Left lung (tissue), 10 donors: Measurements from ENCODE around the gene TAS1R2. TPM values are rescaled to one million over a fixed set of nuclear protein-coding genes. Genes with fewer than 3 reads are reported as not detected.
A peak's percentile ranks its signal among the peaks of the same experiment; 100 is the strongest.

Experiments used
- ATAC-seq: fragments of 200-7000 bp; cut with Tn5 transposase; one replicate; pipeline ENCODE4 v1.9.1; 2020; ENCODE audit warnings: moderate library complexity
- DNase-seq, 4 donors: peaks; one replicate each; pipeline ENCODE4 v3.0.0-alpha.2; 2013 to 2020
- H3K27ac ChIP-seq, 2 donors: fragments of 200-600 bp; sonication (generic) in 1 of 2; one replicate each; pipeline versions ENCODE4 v1.5.0 to v1.8.0; 2020 to 2021
- H3K27me3 ChIP-seq, 2 donors: fragments of 200-600 bp; sonication (generic) in 1 of 2; one replicate each; pipeline versions ENCODE4 v1.5.0 to v1.8.0; 2020 to 2021
- H3K36me3 ChIP-seq, 2 donors: fragments of 200-600 bp; sonication (generic) in 1 of 2; one replicate each; pipeline versions ENCODE4 v1.5.0 to v1.8.0; 2020 to 2021
- H3K4me1 ChIP-seq, 2 donors: fragments of 200-600 bp; one replicate each; pipeline ENCODE4 v1.8.0; 2021
- H3K4me3 ChIP-seq, 2 donors: fragments of 200-600 bp; sonication (generic) in 1 of 2; one replicate each; pipeline versions ENCODE4 v1.5.0 to v1.8.0; 2020 to 2021; ENCODE audit warnings: mild to moderate bottlenecking in 1 of 2
- H3K9me3 ChIP-seq, 2 donors: fragments of 200-600 bp; sonication (generic) in 1 of 2; one replicate each; pipeline versions ENCODE4 v1.5.0 to v1.8.0; 2020 to 2021
- intact Hi-C, 2 donors: fragments of 100-400 bp; cut with DNase I; formaldehyde crosslinking; loops; one replicate each; pipeline versions ENCODE4 v1.11.2 to v1.14.2; 2022
- polyA plus RNA-seq, 6 donors: library from polyadenylated mRNA; unstranded; fragments of 120-200 nt; gene quantifications; one replicate each; pipeline ENCODE4 v1.2.1, GENCODE V29; 2013; ENCODE audit not compliant: insufficient read length in 6 of 6
- total RNA-seq, 2 donors: library from RNA; stranded (reverse); fragmentation: NEBNext Ultra II Directional; extraction: Animal tissue kit (Norgen Biotek cat#: 25700); gene quantifications; one replicate each; pipeline ENCODE4 v1.2.1, GENCODE V29; 2021
- TF ChIP-seq, protein P1 (sequence below), 2 donors: fragments of 200-600 bp; sonication (generic) in 1 of 2; IDR thresholded peaks; one replicate each; pipeline versions ENCODE4 v1.5.0 to v1.8.0; 2021; ENCODE audit warnings: antibody characterized with exemption in 2 of 2
- donor health status: DM: no; HTN: yes; CAD: no.
- donor health status: DM: no; HTN: no; CAD: no.

The TAS1R2 gene
- total and polyA plus RNA-seq, 8 donors: not detected

DNA sequence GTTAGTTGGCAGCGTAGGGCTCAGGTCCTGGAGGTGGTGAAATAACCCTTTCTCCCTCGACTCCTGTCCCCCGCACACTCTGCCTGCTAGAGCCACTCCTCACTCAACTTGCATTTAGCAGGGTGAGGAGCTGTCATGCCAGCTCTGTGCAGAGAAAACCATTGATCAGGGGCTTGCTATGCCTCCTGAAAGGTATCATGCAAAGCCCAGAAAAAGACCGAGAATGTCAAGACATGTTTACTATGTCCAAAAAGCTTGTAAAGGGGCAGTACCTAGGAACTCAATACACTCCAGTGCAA is 24.9 kb upstream of the TAS1R2 start:
- ATAC-seq (no peak), DNase-seq (no peak)
- Histone ChIP-seq H3K4me1 (no peaks in the 10 kb centered on the region), H3K27me3 (no peaks in the 10 kb centered on the region), H3K9me3 (no peaks in the 10 kb centered on the region), H3K36me3 (peaks cover 0 to 51% of the 10 kb centered on the region in 2 donors), H3K4me3 (no peak overlapping the region), H3K27ac (no peak overlapping the region)
- TF ChIP-seq, protein P1, sequence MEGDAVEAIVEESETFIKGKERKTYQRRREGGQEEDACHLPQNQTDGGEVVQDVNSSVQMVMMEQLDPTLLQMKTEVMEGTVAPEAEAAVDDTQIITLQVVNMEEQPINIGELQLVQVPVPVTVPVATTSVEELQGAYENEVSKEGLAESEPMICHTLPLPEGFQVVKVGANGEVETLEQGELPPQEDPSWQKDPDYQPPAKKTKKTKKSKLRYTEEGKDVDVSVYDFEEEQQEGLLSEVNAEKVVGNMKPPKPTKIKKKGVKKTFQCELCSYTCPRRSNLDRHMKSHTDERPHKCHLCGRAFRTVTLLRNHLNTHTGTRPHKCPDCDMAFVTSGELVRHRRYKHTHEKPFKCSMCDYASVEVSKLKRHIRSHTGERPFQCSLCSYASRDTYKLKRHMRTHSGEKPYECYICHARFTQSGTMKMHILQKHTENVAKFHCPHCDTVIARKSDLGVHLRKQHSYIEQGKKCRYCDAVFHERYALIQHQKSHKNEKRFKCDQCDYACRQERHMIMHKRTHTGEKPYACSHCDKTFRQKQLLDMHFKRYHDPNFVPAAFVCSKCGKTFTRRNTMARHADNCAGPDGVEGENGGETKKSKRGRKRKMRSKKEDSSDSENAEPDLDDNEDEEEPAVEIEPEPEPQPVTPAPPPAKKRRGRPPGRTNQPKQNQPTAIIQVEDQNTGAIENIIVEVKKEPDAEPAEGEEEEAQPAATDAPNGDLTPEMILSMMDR (IDR thresholded peaks at IDR 0.05): no peak
- intact Hi-C loops: no loop called here

DNA sequence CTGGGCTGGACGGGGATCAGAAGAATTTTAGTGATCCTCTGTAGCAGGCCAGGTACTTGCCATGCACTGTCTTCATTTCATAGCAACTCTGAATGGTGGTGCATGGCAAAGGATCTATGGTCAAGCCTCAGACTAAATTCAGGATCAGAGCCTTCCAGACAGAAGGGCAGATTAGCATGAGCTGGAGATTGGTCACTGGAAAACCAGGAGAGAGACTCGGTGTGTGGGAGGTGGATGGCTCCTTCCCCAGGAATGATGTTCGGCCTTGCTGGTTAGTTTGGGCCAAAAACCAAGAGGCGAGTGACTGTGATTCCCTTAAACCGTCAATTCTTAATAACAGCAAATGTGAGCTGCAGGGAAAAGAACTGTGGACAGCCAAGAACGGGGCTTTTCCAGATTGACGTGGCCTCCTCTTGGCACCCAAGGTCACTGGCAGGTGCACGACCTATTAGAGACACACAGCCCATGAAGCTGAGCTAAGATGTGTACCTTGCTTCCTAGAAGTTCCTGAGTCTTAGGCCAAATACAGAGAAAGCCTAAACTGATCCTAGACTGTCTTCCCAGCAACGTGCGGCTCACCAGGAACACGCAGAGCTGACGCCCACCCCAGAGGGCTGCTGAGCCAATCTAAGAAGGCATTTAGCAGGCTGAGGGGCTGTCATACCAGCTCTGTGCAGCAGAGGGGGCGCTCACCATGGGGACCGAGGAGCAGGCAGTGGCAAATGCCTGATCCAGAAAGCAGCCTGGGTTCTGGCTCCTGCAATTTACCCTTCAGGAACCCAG is 24.4 kb upstream of the TAS1R2 start:
- no peak overlapping the region for H3K4me3 ChIP-seq
- H3K36me3 ChIP-seq: peaks cover 0 to 51% of the 10 kb centered on the region in 2 donors
- intact Hi-C loops: no loop called here
- no peaks in the 10 kb centered on the region for H3K9me3 ChIP-seq
- H3K27me3 ChIP-seq: no peaks in the 10 kb centered on the region
- ATAC-seq: peak; percentile 89
- H3K27ac ChIP-seq: no peak overlapping the region
- TF ChIP-seq, protein P1 (IDR thresholded peaks at IDR 0.05): peak; percentile 86 to 88
- H3K4me1 ChIP-seq: no peaks in the 10 kb centered on the region
- peak in 3 of 4 donors; percentile 43 to 64 (median 51) for DNase-seq

DNA sequence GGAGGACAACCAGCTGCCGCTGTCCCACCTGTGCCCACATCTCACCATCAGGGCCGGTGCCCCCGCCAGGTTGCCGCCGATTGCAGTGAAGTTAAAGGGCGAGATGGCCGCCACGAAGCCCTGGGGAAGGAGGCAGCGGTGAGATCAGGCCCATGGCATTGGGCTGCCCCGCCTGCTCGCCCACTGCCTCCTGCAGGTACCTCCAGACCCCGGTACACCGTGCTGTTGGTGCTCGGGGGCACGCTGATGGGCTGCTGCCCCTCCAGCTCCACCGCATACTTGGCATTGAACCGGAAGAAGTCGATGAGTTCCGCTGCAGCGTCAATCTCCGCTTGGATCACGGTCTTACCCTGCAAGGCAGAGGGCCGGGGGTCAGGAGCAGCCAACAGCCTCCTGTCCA is 23.6 kb upstream of the TAS1R2 start:
- H3K9me3 ChIP-seq: no peaks in the 10 kb centered on the region
- H3K4me3 ChIP-seq: no peak overlapping the region
- H3K4me1 ChIP-seq: no peaks in the 10 kb centered on the region
- TF ChIP-seq, protein P1 (IDR thresholded peaks at IDR 0.05): no peak
- no peak overlapping the region for H3K27ac ChIP-seq
- H3K27me3 ChIP-seq: no peaks in the 10 kb centered on the region
- intact Hi-C loops: no loop called here
- H3K36me3 ChIP-seq: peaks cover 0 to 45% of the 10 kb centered on the region in 2 donors
- ATAC-seq: no peak
- DNase-seq: no peak

DNA sequence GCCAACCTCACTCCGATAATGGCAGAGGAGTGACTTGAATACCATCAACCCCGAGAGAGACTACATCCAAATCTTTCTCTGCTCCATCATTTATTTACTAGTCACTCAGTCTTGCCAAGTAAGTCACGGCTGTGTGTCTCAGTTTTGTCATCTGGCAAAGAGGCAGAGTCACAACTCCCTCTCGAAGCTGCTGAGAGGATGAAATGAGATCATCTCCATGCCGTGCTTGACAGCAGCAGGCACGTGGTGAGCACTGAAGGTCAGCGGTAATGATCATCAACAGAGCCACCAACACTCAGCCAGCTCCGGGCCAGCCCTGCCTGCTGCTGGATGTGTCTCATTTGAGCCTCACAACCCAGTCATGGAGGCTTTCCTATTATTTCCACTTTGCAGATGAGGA is 23.0 kb upstream of the TAS1R2 start:
- ATAC-seq (no peak), DNase-seq (no peak)
- intact Hi-C loops: no loop called here
- TF ChIP-seq, protein P1 (IDR thresholded peaks at IDR 0.05): no peak
- Histone ChIP-seq H3K9me3 (no peaks in the 10 kb centered on the region), H3K4me1 (no peaks in the 10 kb centered on the region), H3K27ac (no peak overlapping the region), H3K27me3 (no peaks in the 10 kb centered on the region), H3K4me3 (no peak overlapping the region), H3K36me3 (peaks cover 0 to 45% of the 10 kb centered on the region in 2 donors)

DNA sequence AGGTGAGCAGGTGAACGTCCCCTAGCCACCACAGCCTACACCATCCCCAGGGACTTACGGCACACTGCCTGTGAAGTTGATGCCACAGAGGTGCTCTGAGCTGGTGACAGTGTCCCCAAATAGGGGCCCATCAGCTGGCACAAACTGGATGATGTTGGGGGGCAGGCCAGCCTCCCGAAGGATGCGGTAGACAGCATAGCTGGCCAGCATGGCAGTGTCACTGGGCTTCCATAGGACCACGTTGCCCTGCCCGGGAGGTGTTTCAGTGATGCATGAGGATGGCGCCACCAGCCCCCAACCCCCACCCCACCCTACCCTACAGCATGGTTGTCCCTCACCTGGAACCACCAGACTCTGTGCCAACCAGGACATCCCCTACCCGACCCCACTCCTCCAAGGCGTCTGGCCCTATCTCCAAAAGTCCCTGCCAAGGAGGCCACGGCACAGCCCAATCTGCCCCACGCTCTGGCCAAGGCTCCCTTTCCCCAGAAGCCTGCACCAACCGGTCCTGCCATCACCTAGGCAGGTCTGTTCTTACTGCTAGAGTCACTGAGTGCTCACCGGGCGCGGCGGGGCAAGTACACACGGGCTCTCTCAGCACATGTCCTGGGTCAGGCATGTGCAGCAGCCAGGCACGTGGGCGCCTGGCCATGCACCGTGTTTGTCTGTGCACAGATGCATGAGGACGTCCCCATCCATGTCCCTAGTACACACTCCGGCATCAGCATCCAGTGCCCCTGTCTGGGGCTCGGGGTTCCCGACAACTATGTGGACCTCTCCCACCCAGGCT is 22.4 kb upstream of the TAS1R2 start:
- intact Hi-C loops: no loop called here
- no peak overlapping the region for H3K4me3 ChIP-seq
- no peak for ATAC-seq
- H3K36me3 ChIP-seq: peaks cover 0 to 47% of the 10 kb centered on the region in 2 donors
- no peaks in the 10 kb centered on the region for H3K27me3 ChIP-seq
- no peak overlapping the region for H3K27ac ChIP-seq
- H3K4me1 ChIP-seq: no peaks in the 10 kb centered on the region
- no peaks in the 10 kb centered on the region for H3K9me3 ChIP-seq
- TF ChIP-seq, protein P1 (IDR thresholded peaks at IDR 0.05): no peak
- DNase-seq: no peak
